HL-60 (cell line): ENCODE results near the gene RBM6.
"Not testable (repeated sequence)": the region's sequence is repeated elsewhere in the genome, so short reads cannot be mapped to it uniquely, and the experiment has no call there.

Source experiments
- CTCF ChIP-seq: IDR thresholded peaks from one replicate; pipeline ENCODE4 v1.5.1; 2011; ENCODE audit warnings: low read length, control low read depth, inconsistent platforms; ENCODE audit not compliant: insufficient read depth
- POLR2AphosphoS5 ChIP-seq: IDR thresholded peaks from 2 replicates; pipeline ENCODE4 v1.6.1; 2012; ENCODE audit warnings: low read depth
- REST ChIP-seq: IDR thresholded peaks from 2 replicates; pipeline ENCODE4 v1.6.1; 2012; ENCODE audit warnings: low read depth; ENCODE audit not compliant: insufficient replicate concordance

- not testable (repeated sequence) for TF ChIP-seq CTCF, REST, POLR2AphosphoS5
Observed at GRCh38 chr3:50084951-50085350, 145.0 kb downstream of the RBM6 start.
